Loucy (cell line): ENCODE data around the gene RPL31.

Experiments
- H2AFZ ChIP-seq: fragments of 200-600 bp; sonication (generic); 2 replicates; pipeline ENCODE4 v1.6.0; 2016; ENCODE audit warnings: antibody characterized with exemption, mild to moderate bottlenecking, low read length, moderate library complexity
- H3F3A ChIP-seq: fragments of 200-600 bp; 2 replicates; pipeline ENCODE4 v1.6.0; 2016; ENCODE audit warnings: antibody characterized with exemption, low read depth, mild to moderate bottlenecking
- H3K27me3 ChIP-seq: fragments of 200-600 bp; sonication (generic); 2 replicates; pipeline ENCODE4 v1.6.1; 2014; ENCODE audit warnings: low read length, mild to moderate bottlenecking; ENCODE audit not compliant: insufficient read depth, poor library complexity, severe bottlenecking
- H3K36me3 ChIP-seq: fragments of 200-600 bp; sonication (generic); 2 replicates; pipeline ENCODE4 v1.6.1; 2016; ENCODE audit warnings: low read length; ENCODE audit not compliant: insufficient read depth
- H3K4me1 ChIP-seq: fragments of 200-600 bp; sonication (generic); 2 replicates; pipeline ENCODE4 v1.5.1; 2014; ENCODE audit warnings: low read length, mild to moderate bottlenecking; ENCODE audit not compliant: insufficient read depth, poor library complexity, severe bottlenecking
- H3K4me2 ChIP-seq: fragments of 200-600 bp; sonication (generic); 2 replicates; pipeline ENCODE4 v1.6.0; 2014; ENCODE audit warnings: antibody characterized with exemption, low read length, low read depth, mild to moderate bottlenecking; ENCODE audit not compliant: poor library complexity, severe bottlenecking
- H3K4me3 ChIP-seq: fragments of 200-600 bp; sonication (generic); 2 replicates; pipeline ENCODE4 v1.5.1; 2014; ENCODE audit warnings: low read length, mild to moderate bottlenecking, mixed read lengths; ENCODE audit not compliant: poor library complexity, severe bottlenecking
- H3K79me2 ChIP-seq: fragments of 200-600 bp; sonication (generic); 2 replicates; pipeline ENCODE4 v1.6.1; 2014; ENCODE audit warnings: low read length; ENCODE audit not compliant: insufficient read depth
- H3K9ac ChIP-seq: fragments of 200-600 bp; sonication (generic); 2 replicates; pipeline ENCODE4 v1.6.0; 2014; ENCODE audit warnings: mild to moderate bottlenecking, low read depth, low read length, moderate library complexity; ENCODE audit not compliant: poor library complexity, severe bottlenecking
- H3K9me2 ChIP-seq: fragments of 200-600 bp; sonication (generic); replicated peaks from 2 replicates; pipeline ENCODE4 v1.6.1; 2016; ENCODE audit warnings: low read depth, low read length, mixed read lengths
- H3K9me3 ChIP-seq: fragments of 200-600 bp; sonication (generic); 2 replicates; pipeline ENCODE4 v1.6.1; 2014; ENCODE audit warnings: mild to moderate bottlenecking, antibody characterized with exemption, low read length, low read depth; ENCODE audit not compliant: insufficient read depth
- H4K20me1 ChIP-seq: fragments of 200-600 bp; sonication (generic); 2 replicates; pipeline ENCODE4 v1.6.0; 2014; ENCODE audit warnings: antibody characterized with exemption, low read length, mild to moderate bottlenecking; ENCODE audit not compliant: insufficient read depth, poor library complexity, severe bottlenecking
- EZH2phosphoT487 ChIP-seq: fragments of 200-600 bp; IDR thresholded peaks from 2 replicates; pipeline ENCODE4 v1.6.1; 2018; ENCODE audit warnings: antibody characterized with exemption, mild to moderate bottlenecking, moderate library complexity, borderline replicate concordance
- TF ChIP-seq, protein P1 (sequence below): fragments of 200-600 bp; sonication (generic); conservative IDR thresholded peaks from 2 replicates; pipeline ENCODE4 v1.5.1; 2014; ENCODE audit warnings: mild to moderate bottlenecking, antibody characterized with exemption, low read length

The RPL31 gene

DNA sequence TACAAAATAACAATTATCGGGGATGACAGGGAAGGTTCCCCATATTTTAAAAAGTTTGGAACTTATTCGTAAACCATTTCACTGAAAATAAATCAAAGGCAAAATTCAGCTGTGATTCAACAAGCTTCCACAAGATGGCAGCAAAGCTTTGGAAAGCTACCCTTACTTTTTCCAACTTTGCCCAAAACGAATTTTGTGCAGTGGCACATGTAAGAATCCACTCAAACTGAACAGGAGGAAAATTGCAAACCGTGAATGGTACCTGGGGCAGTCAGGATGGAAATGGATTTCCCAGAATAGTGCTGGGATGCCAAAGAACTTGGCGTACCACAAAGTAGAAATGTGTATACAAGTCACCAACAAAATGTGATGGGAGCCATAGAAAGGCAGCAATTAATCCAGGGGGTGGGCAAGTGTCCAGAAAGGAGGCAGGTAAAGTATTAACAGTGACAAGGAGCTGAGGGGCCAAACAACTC lies 10.7 kb downstream of the RPL31 start:
- Histone ChIP-seq H3K27me3 (no peaks in the 10 kb centered on the region), H2AFZ (no peak overlapping the region), H3K9ac (no peak overlapping the region), H3K36me3 (no peaks in the 10 kb centered on the region; the same call in 1 of the 2 replicates), H3K4me2 (no peak overlapping the region), H4K20me1 (peaks cover under 1% of the 10 kb centered on the region), H3K4me1 (peaks cover under 1% of the 10 kb centered on the region), H3K9me2 (no peaks in the 10 kb centered on the region), H3K79me2 (no peaks in the 10 kb centered on the region), H3K4me3 (no peak overlapping the region), H3K9me3 (no peaks in the 10 kb centered on the region), H3F3A (no peaks in the 10 kb centered on the region)
- TF ChIP-seq EZH2phosphoT487, result no peak
- TF ChIP-seq, protein P1, sequence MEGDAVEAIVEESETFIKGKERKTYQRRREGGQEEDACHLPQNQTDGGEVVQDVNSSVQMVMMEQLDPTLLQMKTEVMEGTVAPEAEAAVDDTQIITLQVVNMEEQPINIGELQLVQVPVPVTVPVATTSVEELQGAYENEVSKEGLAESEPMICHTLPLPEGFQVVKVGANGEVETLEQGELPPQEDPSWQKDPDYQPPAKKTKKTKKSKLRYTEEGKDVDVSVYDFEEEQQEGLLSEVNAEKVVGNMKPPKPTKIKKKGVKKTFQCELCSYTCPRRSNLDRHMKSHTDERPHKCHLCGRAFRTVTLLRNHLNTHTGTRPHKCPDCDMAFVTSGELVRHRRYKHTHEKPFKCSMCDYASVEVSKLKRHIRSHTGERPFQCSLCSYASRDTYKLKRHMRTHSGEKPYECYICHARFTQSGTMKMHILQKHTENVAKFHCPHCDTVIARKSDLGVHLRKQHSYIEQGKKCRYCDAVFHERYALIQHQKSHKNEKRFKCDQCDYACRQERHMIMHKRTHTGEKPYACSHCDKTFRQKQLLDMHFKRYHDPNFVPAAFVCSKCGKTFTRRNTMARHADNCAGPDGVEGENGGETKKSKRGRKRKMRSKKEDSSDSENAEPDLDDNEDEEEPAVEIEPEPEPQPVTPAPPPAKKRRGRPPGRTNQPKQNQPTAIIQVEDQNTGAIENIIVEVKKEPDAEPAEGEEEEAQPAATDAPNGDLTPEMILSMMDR, result peak; percentile 90

DNA sequence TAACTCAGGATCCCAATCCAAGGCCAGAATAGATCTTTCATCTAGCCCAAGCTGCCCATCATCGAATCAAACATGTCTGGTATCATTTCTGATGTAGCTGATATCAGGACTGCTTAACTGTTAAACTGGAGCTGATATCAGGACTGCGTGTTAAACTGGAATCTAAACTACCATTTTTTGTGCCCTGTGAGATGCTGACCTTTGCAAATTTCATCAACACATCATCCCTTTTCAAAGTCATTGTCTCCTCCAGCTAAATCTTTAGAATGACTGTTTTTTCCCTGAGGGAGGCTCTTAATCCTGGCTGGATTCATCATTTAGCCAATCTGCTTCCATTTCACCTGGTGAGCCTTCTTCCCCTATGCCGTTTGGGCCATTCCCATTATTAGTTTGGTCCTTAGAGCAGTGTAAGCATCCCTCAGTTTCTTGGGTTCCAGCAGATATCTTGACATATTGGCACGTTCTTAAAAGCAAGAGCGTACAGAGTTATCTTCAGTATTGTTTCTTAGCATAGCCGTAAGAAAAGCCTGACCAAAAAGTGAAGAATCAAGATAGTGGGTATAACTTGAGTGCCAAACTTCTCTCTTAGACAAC lies 12.3 kb downstream of the RPL31 start:
- Histone ChIP-seq H2AFZ (no peak overlapping the region), H4K20me1 (no peaks in the 10 kb centered on the region), H3K79me2 (no peaks in the 10 kb centered on the region), H3K4me3 (no peak overlapping the region), H3K4me1 (no peaks in the 10 kb centered on the region), H3K4me2 (no peak overlapping the region), H3F3A (no peaks in the 10 kb centered on the region), H3K36me3 (no peaks in the 10 kb centered on the region), H3K9me2 (no peaks in the 10 kb centered on the region), H3K27me3 (no peaks in the 10 kb centered on the region), H3K9me3 (no peaks in the 10 kb centered on the region), H3K9ac (no peak overlapping the region)
- TF ChIP-seq EZH2phosphoT487, result no peak
- TF ChIP-seq, protein P1, result no peak

DNA sequence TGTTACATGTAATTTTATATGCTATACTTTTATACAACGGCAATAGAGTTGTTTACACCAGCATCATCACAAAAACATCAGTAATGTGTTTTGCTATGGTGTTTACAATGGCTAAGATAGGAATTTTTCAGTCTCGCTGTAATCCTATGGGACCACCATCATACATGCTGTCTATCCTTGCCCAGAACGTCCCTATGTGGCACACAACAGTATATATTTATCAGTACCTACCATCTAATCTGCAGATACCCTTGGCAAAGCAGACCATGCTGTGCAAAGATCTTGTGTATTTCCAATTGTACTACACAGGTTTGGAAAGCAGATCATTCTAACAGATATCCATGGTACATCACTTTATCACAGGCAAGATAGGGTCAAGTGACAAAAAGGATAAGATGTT lies 15.3 kb downstream of the RPL31 start:
- no peaks in the 10 kb centered on the region for H3K9me2 ChIP-seq
- no peaks in the 10 kb centered on the region for H3K4me1 ChIP-seq
- H3K4me2 ChIP-seq, result no peak overlapping the region
- no peaks in the 10 kb centered on the region for H3K79me2 ChIP-seq
- no peaks in the 10 kb centered on the region for H3K27me3 ChIP-seq
- H3F3A ChIP-seq, result no peaks in the 10 kb centered on the region
- H4K20me1 ChIP-seq, result no peaks in the 10 kb centered on the region
- H2AFZ ChIP-seq, result no peak overlapping the region
- H3K9me3 ChIP-seq, result no peaks in the 10 kb centered on the region
- TF ChIP-seq EZH2phosphoT487, result no peak
- TF ChIP-seq, protein P1, result no peak
- no peak overlapping the region for H3K9ac ChIP-seq
- H3K36me3 ChIP-seq, result no peaks in the 10 kb centered on the region
- H3K4me3 ChIP-seq, result no peak overlapping the region
